GM19328 (cell line): ENCODE results near the gene FLRT2.

Experiments used
- ATAC-seq: cut with Tn5 transposase; IDR thresholded peaks from one replicate; pipeline ENCODE4 v1.9.1; 2021; ENCODE audit warnings: mild to moderate bottlenecking, moderate library complexity; ENCODE audit not compliant: unreplicated experiment

The FLRT2 gene

DNA sequence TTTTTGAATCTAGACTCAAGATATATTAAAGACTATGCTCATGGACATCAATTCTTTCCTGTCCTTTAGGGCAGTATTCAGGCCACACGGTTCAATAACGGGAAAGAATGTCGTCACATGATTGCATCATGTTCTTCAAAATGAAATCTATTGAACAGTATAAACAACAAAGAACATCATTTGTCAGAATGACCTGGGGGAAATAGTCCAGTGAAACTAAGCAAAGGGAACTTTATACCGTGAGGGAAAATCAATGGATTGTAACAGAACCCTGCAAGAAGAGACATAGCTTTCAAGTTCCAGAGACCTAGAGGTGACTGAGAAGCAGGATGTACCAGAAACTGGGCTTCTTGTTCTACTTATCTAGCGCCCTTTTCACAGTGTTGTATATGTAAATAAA is 32.7 kb downstream of the FLRT2 start:
- ATAC-seq: no peak

DNA sequence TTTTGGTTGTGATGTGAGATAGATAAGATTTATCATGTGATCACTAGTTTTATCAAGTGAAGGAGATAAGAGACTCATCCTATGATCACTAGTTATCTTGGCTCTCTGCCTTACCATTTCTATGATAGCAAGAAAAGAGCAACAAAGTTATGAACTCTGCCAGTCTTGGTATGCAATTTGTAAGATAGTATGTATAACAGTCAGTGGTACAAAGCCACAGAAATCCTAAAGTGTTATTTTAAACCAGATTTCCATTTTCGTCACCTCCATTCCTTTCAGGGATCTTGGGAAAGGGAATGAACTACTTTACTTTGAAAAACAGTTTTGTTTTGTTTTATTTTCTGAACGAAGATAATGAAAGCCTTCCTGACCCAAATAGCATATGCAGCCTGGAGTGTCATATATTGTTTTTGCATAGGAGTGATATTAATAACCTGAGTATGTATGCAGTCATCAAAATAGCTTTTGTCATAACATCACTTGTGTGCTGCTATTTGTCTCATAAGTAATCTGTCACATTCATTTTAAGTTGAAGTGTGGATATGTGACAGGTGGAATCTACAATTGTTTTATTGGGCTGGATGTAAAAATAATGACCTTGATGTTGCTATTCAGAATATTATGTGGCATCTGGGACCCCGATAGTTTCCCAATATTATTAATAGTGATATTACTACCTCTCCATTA is 35.0 kb downstream of the FLRT2 start:
- no peak for ATAC-seq

DNA sequence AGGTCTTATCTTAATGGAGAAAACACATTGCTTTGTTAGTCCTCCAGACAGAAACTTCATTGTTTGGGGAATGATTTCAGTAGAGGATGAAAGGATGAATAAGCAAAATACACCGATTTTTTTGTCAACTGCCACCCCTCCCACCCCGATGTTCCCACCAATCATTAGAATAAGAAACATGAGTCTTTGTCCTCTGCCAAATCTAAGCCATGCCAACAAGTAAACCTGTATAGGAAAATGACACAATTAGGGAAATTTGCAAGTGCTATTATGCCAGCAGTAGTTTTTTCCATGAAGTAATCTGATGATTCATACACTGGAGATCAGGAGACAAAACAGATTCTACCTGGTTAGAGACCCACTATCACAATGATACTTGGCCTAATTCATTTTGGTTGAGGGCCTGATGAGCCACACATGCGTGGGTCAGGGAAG is 35.9 kb downstream of the FLRT2 start:
- no peak for ATAC-seq

DNA sequence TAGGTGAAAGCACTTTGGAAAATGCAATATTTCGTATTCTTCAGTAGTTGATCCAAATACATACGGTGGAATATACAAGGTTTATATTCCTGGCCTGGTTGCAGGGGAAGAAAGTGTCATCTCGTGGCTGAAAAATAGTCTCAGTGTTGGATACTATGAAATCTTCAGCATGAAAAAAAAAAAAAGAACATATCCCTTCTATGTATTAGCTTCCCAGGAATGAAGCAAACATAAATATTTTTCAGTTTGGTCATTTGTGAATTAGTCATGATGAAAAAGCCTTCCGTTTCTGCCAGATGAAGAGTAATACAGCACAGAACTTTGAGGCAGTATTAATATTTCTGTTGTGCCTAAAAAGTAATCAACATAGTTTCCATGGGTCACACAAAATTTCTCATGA is 36.7 kb downstream of the FLRT2 start:
- no peak for ATAC-seq

DNA sequence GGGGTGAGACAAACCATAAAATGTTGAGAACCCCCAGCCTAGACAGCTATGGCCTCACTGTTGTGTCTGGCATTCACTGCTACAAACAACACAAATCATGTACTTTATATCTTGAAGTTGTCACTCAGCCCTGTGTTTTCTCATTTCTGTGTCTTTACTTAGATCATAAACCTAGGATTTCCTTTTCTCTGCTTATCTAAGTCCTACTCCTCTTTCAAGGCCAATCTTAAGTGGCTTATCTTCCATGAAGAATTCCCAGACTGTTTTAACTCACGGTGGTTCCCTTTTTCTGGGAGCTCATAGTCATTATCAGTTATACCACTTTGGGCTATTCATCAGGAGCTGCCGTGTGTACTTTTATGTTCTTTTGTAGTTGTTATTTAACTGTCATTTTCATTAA is 42.1 kb downstream of the FLRT2 start:
- no peak for ATAC-seq

DNA sequence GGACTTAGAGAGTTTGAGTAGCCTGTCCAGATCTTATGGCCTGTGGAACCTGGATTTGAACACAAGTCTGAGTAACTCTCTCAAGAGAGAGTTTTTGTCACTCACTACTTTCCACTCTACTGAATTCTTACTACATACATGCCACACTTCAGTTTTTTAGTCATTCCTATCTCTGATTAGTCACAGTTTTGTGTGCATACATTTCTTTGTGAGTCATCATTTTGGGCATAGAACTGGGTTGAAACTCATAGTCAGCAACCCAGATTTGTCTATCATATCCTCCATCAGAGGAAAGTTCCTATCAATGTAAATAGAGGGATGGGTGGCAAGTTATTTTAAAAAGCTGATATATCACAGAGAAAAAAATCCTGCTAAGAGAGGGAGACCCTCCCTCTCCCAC is 42.9 kb downstream of the FLRT2 start:
- no peak for ATAC-seq

DNA sequence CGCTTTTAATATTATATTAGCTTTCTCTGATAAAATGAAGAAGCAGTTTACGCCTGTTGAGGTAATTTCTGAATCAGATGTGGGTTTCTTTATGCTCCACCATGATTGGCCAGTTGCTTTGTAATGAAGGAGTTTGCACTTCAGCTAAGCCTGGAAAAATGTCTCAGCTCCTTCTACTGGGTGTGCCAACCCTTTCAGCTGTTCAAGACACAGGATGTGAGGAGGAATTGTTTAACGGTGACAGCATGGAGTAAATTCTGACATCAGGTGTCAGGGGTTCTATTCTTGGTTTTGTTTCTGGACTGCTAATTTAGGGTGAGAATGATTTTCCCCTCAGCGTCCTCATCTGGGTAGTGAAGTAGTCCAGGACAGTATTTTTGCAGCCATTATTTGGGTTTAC is 43.5 kb downstream of the FLRT2 start:
- no peak for ATAC-seq

DNA sequence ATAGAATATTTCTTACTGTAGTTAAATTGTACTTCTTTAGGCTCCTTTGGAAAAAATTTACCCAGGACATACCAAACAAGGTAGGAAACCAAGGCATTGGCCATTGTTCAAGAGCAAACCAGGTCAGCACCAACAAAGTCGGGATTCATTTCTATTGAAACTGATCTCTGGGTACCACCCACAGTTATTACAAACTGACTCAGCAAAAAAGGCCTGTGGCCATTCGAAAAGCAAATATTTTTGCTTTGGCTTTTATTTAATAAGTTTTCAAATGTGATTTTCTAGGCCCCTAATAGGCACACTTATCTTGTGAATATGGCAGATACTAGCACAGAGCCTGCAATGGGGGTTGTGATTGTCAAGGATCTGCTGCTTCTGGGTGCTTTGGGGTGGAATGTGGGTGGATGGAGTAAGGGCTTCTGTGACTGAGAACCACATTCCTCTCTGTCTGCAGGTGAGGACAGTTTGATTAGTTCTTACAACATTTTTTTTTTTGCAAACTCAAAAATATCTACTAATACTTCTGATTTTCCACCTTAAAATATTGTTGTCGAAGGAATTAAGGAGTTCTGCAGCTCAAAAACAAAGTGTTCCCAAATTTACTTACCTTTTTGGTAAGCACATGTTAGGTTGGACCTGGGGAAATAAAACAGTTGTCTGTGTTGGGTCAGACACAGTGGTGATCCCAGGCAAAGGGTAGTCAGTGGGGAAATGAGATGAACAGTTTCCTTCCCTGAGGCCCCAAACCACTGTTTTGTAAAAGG is 45.1 kb downstream of the FLRT2 start:
- no peak for ATAC-seq

DNA sequence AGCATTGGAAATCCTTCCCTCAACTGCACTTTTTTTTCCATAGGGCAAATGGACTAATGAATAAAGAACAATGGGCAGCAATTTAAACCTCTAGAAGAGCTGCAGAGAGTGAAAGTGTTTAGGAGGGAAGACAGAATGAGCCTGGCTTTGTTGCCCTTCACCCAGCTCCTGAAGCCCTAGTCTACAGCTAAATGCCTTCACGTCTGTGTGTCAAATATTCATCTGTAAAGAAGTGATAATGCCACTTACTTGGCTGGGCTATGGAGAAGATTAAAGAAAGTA is 45.6 kb downstream of the FLRT2 start:
- no peak for ATAC-seq

DNA sequence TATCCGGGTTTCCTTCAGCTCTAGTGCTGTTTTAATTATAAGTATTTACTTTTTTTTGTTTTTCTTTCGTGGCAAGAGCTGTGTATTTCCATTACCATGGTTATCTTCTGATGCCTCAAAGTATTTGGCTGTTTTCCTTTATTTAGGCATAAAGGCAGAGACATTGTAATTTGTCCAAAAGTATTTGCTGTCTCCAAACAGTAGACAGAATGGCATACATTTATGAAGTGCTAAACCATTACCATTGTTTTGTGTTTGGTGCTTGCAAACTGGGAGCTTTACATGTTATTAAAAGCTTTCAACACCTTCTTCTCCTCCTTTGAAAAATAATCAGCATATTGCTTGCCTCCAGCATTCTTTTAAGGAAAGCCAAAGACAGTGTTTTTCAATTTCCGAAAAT is 46.3 kb downstream of the FLRT2 start:
- no peak for ATAC-seq

DNA sequence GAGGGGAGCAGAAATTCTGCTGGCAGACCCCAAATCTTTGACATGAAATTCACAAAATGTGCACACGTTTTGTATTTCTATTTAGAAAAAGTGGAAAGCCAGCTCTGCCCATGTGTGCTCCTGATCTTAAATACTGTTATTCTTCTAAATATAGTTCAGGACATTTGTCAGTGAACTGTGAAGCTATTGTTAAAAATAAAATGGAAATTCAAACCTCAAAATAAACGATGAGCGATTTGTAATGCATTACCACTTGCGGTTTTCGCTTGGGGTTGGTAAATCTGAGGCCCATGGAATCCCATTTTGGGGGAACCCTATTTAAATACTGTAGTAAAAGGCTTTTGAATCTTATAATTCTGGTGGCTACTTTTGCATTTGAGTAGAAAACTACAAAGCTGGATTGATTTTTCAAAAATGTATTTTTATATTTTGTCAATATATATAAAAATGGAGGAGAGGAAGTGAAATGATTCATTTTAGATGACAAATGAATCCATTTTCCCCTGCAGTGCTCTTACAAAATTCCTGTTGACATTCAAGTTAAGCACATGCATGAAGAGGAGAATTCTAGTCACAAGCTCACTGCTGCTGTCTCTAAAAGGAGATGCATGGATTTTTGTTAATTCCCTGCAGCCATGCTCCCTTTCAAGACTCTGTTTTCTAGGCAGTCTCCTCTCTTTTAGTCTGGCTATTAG is 47.1 kb downstream of the FLRT2 start:
- no peak for ATAC-seq

DNA sequence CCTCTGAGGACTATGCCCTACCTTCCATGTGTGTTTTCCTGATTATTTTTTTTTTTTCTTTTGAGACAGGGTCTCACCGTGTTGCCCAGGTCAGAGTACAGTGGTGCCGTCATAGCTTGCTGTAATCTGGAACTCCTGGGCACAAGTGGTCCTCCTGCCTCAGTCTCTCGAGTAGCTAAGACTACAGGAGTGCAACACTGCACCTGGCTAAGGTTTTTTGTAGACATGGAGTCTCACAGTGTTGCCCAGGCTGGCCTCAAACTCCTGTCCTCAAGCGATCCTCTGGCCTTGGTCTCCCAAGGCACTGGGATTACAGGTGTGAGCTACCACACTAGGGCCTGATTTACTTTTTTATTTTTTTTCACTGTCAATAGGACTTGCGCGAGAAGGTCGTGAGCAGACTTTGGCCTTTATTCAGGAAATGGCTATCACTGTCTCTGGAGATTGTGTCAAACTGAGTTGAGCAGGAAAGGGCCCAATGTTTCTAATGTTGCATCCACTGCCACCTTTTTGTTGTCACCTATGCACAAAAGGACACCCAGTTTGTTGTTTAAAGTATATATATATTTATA is 47.7 kb downstream of the FLRT2 start:
- ATAC-seq: no peak

DNA sequence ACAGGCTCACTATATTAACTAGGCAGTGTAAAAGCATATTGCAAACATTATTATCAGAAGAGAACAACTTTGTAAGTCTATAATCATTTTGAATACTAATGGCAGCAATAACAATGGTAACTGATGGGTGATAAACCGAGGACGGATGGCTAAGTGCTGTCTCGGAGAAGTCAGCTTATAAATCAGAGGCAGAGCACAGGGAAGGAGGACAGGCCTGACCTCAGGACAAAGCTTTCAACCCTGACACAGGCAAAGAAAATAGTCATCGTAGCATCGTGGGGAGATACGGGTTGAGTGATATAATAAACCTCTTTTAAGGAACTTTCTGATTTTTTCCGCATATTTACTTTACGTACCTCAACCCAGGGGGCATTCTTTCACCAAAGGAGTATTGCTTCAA is 48.4 kb downstream of the FLRT2 start:
- no peak for ATAC-seq

DNA sequence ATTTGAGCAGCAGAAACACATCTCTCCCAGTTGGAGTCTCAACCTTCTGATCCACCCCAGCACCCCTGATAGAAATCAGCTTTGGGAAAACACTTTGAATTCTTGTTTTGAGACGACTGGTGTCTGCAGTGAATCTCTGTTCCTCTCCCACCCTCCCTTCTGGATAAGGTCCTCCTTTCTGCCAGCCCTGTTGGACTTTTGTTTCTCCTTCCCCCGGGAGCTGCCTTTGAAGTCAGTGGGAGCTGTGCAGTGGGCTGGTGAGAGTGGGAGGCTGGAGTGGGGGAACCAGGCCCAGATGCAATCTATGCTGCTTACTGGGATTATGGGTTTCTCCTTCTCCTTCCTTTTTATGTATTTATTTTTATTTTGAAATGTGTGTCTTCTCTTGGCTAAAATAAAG is 49.0 kb downstream of the FLRT2 start:
- ATAC-seq: no peak

DNA sequence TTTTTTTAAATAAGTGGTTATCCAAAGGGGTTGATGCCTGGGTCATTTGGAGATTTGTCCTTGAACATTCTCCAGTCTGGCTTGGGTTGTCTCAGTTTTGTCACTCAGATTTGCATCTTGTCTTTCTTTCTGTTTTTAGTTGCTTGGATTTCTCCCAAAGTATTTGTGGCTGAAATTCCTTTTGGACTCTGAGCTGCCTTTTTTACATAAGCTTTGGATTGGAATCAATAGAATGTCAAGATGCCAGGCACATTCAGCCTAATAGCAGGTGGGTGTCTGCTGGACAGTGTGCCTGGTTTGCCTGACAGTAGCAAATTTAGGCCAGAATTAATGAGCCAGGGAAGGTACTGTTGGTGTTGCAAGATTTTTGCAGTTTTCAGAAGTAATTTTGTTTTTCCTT is 50.0 kb downstream of the FLRT2 start:
- ATAC-seq: no peak

DNA sequence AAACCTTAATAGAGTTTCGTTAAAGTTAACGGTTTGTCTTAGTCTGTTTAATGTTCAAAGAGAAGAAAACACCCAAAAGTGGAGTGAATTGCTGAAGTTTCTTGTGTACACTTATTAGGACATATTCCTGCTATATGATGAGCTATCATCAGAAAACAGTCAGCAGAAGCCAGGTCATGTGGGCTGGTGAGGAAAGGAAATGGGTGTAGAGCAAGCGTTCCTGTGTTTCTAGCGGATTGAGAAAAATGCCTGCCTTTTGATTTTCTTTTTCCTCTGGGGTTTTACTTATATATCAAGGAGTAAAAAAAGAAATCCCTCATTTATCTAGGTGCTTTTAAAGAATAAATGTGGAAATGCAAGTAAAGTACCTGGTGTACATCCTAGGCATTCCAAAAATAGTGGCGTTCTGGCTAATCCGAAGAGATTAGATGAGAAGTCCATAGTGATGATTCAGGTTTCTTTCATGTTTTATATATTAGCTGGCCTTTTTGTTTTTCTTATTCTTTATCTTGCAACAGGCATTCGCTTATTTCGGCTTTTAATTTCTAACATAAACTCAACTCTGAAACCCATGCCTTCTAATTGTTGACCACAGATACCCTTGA is 50.7 kb downstream of the FLRT2 start:
- ATAC-seq: no peak

DNA sequence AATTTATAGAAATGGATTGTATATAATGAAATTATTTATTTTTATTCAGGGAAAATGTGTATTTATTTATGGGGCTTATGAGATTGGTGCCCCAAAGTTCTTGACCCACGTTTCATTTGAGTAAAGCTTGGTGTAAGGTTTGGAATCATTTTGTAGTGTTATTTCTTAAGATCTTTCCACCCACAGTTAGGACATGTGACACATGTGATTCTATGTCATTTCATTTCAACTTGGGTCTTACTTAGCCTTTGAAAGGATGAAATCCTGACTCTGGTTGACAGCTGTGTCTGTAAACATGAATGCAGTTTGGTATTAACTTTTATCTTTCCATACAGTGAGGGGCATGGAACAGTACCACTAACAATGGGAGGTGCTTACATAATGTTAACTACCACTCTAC is 51.7 kb downstream of the FLRT2 start:
- ATAC-seq: no peak

DNA sequence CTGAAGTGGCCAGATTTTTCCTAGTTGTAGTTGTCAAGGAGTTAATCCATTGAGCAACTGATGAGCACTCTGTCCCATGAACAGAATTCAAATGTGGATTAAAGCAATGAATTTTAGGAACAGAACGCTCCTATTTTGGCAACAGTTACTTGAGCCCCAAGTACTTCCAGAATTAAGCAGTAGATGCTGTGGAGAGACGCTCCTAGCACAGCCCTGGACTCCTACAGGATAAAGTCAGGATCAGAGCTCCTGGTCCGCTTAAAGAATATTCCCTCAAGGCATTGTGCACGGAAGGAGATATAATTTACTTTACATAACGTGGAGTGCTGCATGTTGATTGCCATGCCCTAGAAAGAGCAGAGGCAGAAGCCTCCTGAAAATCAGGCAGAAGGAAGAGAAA is 53.4 kb downstream of the FLRT2 start:
- no peak for ATAC-seq

DNA sequence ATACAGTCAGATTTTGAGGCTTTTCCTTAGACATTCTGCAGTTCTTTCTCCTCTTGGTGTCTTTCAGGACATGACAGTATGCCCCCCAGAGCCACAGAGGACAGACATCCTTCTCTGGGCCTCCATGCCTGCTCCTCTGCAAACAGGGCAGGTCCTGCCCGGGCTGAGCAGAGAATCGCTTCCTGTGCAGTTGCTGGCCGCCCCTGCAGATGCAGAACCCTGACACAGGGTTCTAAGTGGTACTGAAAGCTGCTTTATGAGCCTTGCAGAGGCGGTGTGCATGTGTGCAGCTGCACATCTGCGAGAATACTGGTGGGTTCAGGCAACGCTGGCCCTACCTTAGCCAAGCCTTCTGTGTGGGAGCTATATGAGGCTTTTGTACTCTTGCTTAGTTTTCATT is 54.5 kb downstream of the FLRT2 start:
- ATAC-seq: no peak

DNA sequence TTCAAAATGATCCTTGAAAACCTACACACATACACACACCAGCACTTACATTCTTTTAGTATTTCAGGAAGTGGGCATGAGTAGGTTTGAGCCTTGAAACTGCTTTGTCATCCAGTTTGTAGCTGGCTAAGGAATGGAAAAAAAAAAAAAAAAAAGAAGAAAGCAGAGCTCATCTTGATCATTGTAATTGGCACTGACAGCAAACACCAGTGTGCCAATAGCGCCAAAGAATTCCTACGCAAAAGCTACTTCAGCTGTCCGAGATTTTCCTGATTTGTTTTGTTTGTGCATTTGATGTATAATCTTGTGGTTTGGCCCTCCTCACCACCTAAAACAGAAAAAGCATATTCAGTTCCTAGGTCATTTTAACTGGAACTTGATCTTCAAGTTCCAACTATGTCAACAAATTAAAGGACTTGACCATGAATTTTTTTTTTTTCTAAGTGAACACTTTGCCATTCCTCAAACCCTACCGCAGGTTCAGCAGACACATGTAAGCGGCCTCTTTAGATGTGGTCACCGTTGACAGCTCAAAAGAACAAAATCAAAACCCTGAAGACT is 57.3 kb downstream of the FLRT2 start:
- no peak for ATAC-seq

DNA sequence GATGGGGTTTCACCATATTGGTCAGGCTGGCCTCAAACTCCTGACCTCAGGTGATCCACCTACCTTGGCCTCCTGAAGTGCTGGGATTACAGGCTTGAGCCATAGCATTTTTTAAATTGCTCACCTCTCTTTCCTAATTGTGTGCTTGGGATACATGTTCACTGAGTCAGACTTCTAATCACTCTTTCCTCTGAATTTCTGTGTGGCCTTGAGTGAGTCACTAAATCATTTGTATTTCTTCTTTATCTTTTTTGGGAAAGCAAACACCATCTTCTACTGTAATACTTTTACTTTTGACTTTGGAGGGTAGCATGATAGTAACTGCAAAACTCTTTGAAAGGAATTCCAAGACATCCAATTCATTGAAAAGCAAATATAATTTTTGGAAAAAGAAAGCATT is 60.8 kb downstream of the FLRT2 start:
- ATAC-seq: no peak
